H9 (cell line): ENCODE data around the gene LMBRD2. TPM values are rescaled to one million over a fixed set of nuclear protein-coding genes. Genes with fewer than 3 reads are reported as not detected.

Experiments
- DNase-seq: peaks from one replicate; pipeline ENCODE4 v3.0.0-alpha.2; 2017
- H2AFZ ChIP-seq: one replicate; pipeline ENCODE4 v1.6.1; 2013; ENCODE audit warnings: mild to moderate bottlenecking, low read length, control low read depth, moderate library complexity
- H2AK5ac ChIP-seq: 2 replicates; pipeline ENCODE4 v1.6.1; 2013; ENCODE audit warnings: low read length, control low read depth, mixed read lengths; ENCODE audit not compliant: insufficient read length
- H2BK120ac ChIP-seq: one replicate; pipeline ENCODE4 v1.6.1; 2013; ENCODE audit warnings: low read depth, mild to moderate bottlenecking, low read length, control low read depth, inconsistent platforms; ENCODE audit not compliant: poor library complexity, severe bottlenecking
- H2BK12ac ChIP-seq: 2 replicates; pipeline ENCODE4 v1.6.1; 2013; ENCODE audit warnings: low read length, control low read depth, mixed read lengths, low read depth; ENCODE audit not compliant: insufficient read length
- H2BK15ac ChIP-seq: 2 replicates; pipeline ENCODE4 v1.6.1; 2013; ENCODE audit warnings: low read depth, low read length, control low read depth
- H2BK20ac ChIP-seq: one replicate; pipeline ENCODE4 v1.6.1; 2013; ENCODE audit warnings: low read depth, mild to moderate bottlenecking, low read length, control low read depth, inconsistent platforms; ENCODE audit not compliant: poor library complexity, severe bottlenecking
- H2BK5ac ChIP-seq: 2 replicates; pipeline ENCODE4 v1.6.1; 2013; ENCODE audit warnings: low read length, control low read depth, mixed read lengths; ENCODE audit not compliant: insufficient read length
- H3K14ac ChIP-seq: 2 replicates; pipeline ENCODE4 v1.6.1; 2013; ENCODE audit warnings: low read length, control low read depth; ENCODE audit not compliant: insufficient read depth
- H3K18ac ChIP-seq: 2 replicates; pipeline ENCODE4 v1.6.1; 2013; ENCODE audit warnings: low read depth, mild to moderate bottlenecking, mixed read lengths, low read length, control low read depth; ENCODE audit not compliant: insufficient read length
- H3K23ac ChIP-seq: 2 replicates; pipeline ENCODE4 v1.6.1; 2013; ENCODE audit warnings: low read length, control low read depth, mixed read lengths, low read depth; ENCODE audit not compliant: insufficient read length
- H3K23me2 ChIP-seq: 2 replicates; pipeline ENCODE4 v1.6.1; 2013; ENCODE audit warnings: low read depth, mild to moderate bottlenecking, mixed read lengths, low read length, control low read depth; ENCODE audit not compliant: insufficient read length, poor library complexity, severe bottlenecking
- H3K27ac ChIP-seq: 2 replicates; pipeline ENCODE4 v1.5.1; 2013; ENCODE audit warnings: low read length, control low read depth, mixed read lengths, low read depth; ENCODE audit not compliant: insufficient read length
- H3K27me3 ChIP-seq: 2 replicates; pipeline ENCODE4 v1.6.1; 2013; ENCODE audit warnings: low read length, control low read depth, inconsistent platforms; ENCODE audit not compliant: insufficient read depth
- H3K4ac ChIP-seq: 2 replicates; pipeline ENCODE4 v1.6.1; 2013; ENCODE audit warnings: low read depth, mild to moderate bottlenecking, control low read depth, inconsistent platforms, low read length, moderate library complexity
- H3K4me1 ChIP-seq: 2 replicates; pipeline ENCODE4 v1.6.1; 2013; ENCODE audit warnings: low read length, control low read depth, inconsistent platforms; ENCODE audit not compliant: insufficient read depth
- H3K4me2 ChIP-seq: 2 replicates; pipeline ENCODE4 v1.6.1; 2013; ENCODE audit warnings: low read length, control low read depth, mixed read lengths; ENCODE audit not compliant: insufficient read length, insufficient read depth
- H3K56ac ChIP-seq: 2 replicates; pipeline ENCODE4 v1.6.1; 2013; ENCODE audit warnings: low read depth, mild to moderate bottlenecking, mixed read lengths, low read length, control low read depth; ENCODE audit not compliant: insufficient read length
- H3K79me1 ChIP-seq: 2 replicates; pipeline ENCODE4 v1.6.1; 2013; ENCODE audit warnings: low read depth, mild to moderate bottlenecking, moderate library complexity, low read length, control low read depth, inconsistent platforms; ENCODE audit not compliant: insufficient read depth, poor library complexity, severe bottlenecking
- H3K79me2 ChIP-seq: 2 replicates; pipeline ENCODE4 v1.6.1; 2013; ENCODE audit warnings: low read length, control low read depth, inconsistent platforms; ENCODE audit not compliant: insufficient read depth
- H3K9ac ChIP-seq: 2 replicates; pipeline ENCODE4 v1.6.1; 2013; ENCODE audit warnings: low read length, control low read depth, mixed read lengths; ENCODE audit not compliant: insufficient read length; ENCODE audit errors: extremely low read depth
- H3K9me3 ChIP-seq: one replicate; pipeline ENCODE4 v1.6.1; 2013; ENCODE audit warnings: low read depth, low read length, inconsistent platforms; ENCODE audit not compliant: control insufficient read depth
- H3T11ph ChIP-seq: one replicate; pipeline ENCODE4 v1.6.1; 2013; ENCODE audit warnings: mild to moderate bottlenecking, low read length, control low read depth, inconsistent platforms
- H4K20me1 ChIP-seq: one replicate; pipeline ENCODE4 v1.6.1; 2013; ENCODE audit not compliant: control insufficient read depth, insufficient read length, insufficient read depth
- H4K5ac ChIP-seq: 2 replicates; pipeline ENCODE4 v1.6.1; 2013; ENCODE audit warnings: low read depth, mild to moderate bottlenecking, mixed read lengths, low read length, control low read depth; ENCODE audit not compliant: insufficient read length
- H4K8ac ChIP-seq: replicated peaks from 2 replicates; pipeline ENCODE4 v1.6.1; 2013; ENCODE audit warnings: low read length, control low read depth, mixed read lengths, low read depth; ENCODE audit not compliant: insufficient read length
- H4K91ac ChIP-seq: 2 replicates; pipeline ENCODE4 v1.6.1; 2013; ENCODE audit warnings: low read depth, mild to moderate bottlenecking, moderate library complexity, mixed read lengths, low read length, control low read depth; ENCODE audit not compliant: insufficient read length
- H3K27ac Mint-ChIP-seq, 3 experiments: 2 replicates in 2 of 3; 3 replicates in 1 of 3; pipeline ENCODE4 v1.8.0; 2020 to 2021; ENCODE audit warnings: mixed read lengths in 3 of 3, mild to moderate bottlenecking in 1 of 3, moderate library complexity in 1 of 3
- H3K27me3 Mint-ChIP-seq: 2 replicates; pipeline ENCODE4 v1.8.0; 2021; ENCODE audit warnings: low read depth, mild to moderate bottlenecking, moderate library complexity, mixed read lengths
- H3K36me3 Mint-ChIP-seq, 3 experiments: 2 replicates in 2 of 3; 3 replicates in 1 of 3; pipeline ENCODE4 v1.8.0; 2020 to 2021; ENCODE audit warnings: low read depth in 3 of 3, mixed read lengths in 3 of 3; ENCODE audit not compliant: insufficient read depth in 1 of 3
- H3K4me1 Mint-ChIP-seq, 2 experiments: 2 replicates each; pipeline ENCODE4 v1.8.0; 2020; ENCODE audit warnings: mixed read lengths in 2 of 2
- H3K4me3 Mint-ChIP-seq, 2 experiments: 2 replicates in 1 of 2; 3 replicates in 1 of 2; pipeline ENCODE4 v1.8.0; 2020 to 2021; ENCODE audit warnings: mild to moderate bottlenecking in 2 of 2, mixed read lengths in 2 of 2, moderate library complexity in 1 of 2
- H3K9me3 Mint-ChIP-seq, 2 experiments: 2 replicates in 1 of 2; 3 replicates in 1 of 2; pipeline ENCODE4 v1.8.0; 2020; ENCODE audit warnings: mild to moderate bottlenecking in 2 of 2, mixed read lengths in 2 of 2, moderate library complexity in 1 of 2
- CTCF ChIP-seq: fragments of 200-600 bp; sonication (generic); conservative IDR thresholded peaks from 3 replicates; pipeline ENCODE4 v1.8.0; 2021; ENCODE audit warnings: antibody characterized with exemption, mild to moderate bottlenecking
- WGBS: extraction: QIAGEN DNeasy Blood & Tissue Kit; methylation state at CpG from one replicate; pipeline ENCODE4 v1.1.7; 2013; ENCODE audit warnings: missing lambda C conversion rate, low lambda C conversion rate, mixed read lengths; ENCODE audit not compliant: insufficient read length; ENCODE audit errors: extremely low coverage; 5-methylcytosine and 5-hydroxymethylcytosine counted together
- total RNA-seq: library from RNA; stranded (reverse); gene quantifications from 2 replicates; pipeline ENCODE4 v1.2.1, GENCODE V29; 2021

The LMBRD2 gene
- total RNA-seq, 1 experiment from 2014 or later, result 5.3 TPM

DNA sequence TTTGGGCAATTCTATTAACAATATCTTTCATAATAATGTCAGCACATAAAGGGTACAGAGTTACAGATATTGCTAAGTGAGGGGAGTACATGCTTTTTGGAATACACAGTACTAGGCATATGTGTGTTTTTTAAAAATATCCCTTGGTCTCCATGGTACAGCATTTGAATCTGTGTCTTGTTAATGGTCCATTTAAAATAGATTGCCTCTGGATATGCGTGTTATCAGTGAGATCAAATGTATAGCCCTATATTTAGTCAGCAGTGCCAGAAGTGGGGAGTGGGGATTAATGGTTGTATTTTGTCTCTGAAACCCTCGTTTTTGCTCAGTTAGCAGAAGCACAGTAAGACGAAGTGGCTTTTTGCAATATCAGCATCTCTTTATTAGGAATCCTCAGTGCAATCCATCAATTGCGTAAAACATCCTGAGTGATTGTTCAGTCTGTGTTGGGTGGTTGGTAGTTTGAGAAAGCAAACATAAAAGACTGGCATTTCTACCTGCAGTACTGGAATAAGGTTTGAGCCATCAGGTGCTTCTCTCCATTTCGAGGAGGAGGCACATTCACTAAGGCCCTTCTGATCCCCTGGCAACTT is 19.2 kb upstream of the LMBRD2 start:
- Histone ChIP-seq H2BK15ac (no peak overlapping the region), H2AK5ac (no peak overlapping the region), H3K9me3 (no peaks in the 10 kb centered on the region), H3K18ac (no peak overlapping the region), H3K14ac (no peak overlapping the region), H3K23me2 (no peaks in the 10 kb centered on the region), H3K79me1 (no peaks in the 10 kb centered on the region), H3K9ac (no peak overlapping the region), H3K79me2 (no peaks in the 10 kb centered on the region), H3K27ac (no peak overlapping the region), H3K4me1 (no peaks in the 10 kb centered on the region), H2BK12ac (no peak overlapping the region), H2AFZ (no peak overlapping the region), H3K4ac (no peak overlapping the region), H3T11ph (no peak overlapping the region), H4K20me1 (no peaks in the 10 kb centered on the region), H4K91ac (no peak overlapping the region), H2BK120ac (no peak overlapping the region), H4K8ac (no peak overlapping the region), H2BK20ac (no peak overlapping the region), H2BK5ac (no peak overlapping the region), H3K27me3 (no peaks in the 10 kb centered on the region), H3K56ac (no peak overlapping the region), H3K23ac (no peak overlapping the region), H3K4me2 (no peak overlapping the region), H4K5ac (no peak overlapping the region)
- WGBS, result no CpG with 5 or more reads among the region's 5 CpGs
- H3K27me3 Mint-ChIP-seq, result no peaks in the 10 kb centered on the region
- no peaks in the 10 kb centered on the region for H3K9me3 Mint-ChIP-seq
- no peaks in the 10 kb centered on the region for H3K4me1 Mint-ChIP-seq
- no peak for TF ChIP-seq CTCF
- H3K36me3 Mint-ChIP-seq, result peaks cover 28 to 93% (median 87%) of the 10 kb centered on the region in 3 experiments; a peak in 6 of 7 replicates
- H3K27ac Mint-ChIP-seq, result no peak overlapping the region
- DNase-seq, result no peak
- H3K4me3 Mint-ChIP-seq, result no peak overlapping the region
